GM21619 (cell line): ENCODE measurements around the gene QSOX1.

Experiments
- ATAC-seq: cut with Tn5 transposase; IDR thresholded peaks from one replicate; pipeline ENCODE4 v1.9.1; 2021; ENCODE audit not compliant: unreplicated experiment

Gene QSOX1

DNA sequence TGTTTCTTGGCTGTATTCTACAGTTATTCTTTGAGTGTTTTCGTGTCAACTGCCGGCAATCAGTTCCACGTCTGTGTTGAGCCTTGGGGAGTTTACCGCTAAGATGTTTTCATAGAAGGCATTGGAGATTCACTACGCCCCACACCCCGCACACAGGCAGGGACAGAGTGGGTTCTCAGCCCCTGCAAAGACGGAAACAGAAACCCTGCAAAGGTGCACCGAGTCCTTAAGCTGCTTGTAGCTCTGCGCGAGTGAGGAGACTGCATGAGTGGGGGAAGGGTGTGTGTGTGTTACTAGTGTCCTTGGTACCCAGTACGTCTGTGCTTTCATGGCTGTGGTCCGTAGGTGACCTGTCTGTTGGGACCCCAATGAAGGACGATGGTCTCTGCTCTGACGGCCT is 77.3 kb downstream of the QSOX1 start:
- ATAC-seq = no peak

DNA sequence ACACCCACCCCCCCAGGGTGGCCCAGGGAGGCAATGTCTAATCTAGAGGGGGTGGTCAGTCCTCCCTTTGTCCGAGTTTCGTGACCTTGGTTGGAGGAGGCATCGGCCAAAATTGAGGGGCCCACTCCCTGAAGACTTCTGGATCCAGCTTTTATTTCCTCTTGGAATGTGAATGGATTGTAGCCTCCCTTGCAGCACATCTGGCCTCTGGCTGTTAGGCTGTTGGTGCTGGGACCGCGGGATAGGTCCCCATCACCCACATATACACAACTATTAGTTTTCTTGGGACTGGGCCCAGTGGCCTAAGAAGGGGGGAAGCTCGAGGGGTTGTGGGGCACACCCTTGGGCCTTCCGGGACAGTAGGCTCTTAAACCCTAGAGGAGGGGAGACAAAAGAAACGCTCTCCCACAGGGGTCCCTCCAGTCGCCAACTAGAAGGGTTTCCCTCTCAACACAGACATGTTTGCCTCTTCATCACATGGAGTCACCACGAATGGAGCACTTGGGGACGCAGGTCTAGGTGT is 77.9 kb downstream of the QSOX1 start:
- no peak for ATAC-seq

DNA sequence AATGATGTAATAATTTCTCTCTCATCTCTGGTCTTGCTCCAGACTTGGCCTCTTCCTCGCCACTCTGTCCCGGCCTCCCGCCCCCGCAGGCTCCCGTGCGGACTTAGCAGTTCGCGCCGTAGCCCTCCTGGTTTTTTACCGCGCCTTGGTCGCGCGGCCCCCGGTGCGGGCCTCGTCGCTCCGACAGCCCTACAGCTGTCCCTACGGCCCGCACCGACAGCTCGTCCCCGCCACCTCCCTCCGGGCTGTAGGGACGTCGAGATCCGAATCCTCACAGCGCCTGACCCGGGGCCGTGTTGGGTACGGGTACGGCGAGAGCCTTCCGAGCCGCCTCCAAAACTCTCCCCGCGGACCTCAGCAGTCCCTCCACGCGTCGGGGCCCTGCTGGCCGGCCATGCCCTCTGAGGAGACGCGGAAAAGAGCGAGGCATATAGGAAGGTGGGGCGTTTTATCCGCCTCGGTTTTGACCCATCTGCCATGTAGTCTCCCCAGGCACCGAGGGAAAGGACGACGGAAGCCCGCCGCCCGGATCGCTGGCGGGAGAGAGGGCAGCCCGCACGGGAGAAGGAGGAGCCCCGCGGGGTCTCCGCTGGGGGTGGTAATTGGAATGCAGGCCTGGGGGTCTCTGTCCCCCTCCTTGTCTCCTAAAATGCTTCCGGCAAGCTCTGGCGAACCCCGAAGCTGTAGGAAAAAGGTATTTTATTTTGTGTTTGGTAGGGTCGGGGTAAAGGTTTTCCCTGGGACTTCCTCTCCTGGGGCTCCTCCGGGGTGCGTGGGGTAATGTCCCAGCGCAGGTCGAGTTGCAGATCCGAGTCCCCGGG is 78.7 kb downstream of the QSOX1 start:
- ATAC-seq = no peak

DNA sequence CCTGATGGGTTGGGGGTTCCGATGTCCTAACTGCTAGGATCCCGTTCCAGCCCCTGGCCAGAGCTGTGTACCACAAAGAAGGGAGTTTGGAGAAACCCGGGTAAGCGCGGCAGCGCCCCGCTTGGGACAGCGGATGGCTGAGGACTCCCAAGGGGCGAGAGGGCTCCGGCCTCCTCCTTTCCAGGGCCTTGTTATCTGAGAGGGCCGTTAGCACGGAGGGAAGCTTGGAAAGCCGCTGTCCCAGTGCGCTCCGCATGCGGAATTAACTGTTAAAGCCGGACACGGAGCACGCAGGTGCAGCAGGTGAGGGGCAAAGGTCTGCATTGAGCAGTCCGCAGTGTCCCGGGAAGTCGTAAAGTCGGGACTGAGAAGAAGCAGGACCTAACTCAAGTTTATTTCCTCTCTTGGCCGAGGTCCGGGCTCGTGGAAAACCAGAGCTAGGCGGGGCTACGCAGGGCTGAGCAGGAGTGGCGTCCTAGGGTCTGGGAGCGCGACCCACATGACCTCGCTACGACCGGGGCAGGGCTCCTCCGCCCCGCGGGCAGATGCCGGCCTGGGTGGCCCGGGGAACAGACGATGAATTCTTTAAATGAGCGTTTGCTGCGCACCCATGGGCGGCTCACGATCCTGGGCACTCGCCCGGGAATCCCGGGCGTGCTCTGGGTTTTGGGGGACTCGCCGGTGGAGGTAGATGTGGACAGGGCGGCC is 79.9 kb downstream of the QSOX1 start:
- ATAC-seq = no peak

DNA sequence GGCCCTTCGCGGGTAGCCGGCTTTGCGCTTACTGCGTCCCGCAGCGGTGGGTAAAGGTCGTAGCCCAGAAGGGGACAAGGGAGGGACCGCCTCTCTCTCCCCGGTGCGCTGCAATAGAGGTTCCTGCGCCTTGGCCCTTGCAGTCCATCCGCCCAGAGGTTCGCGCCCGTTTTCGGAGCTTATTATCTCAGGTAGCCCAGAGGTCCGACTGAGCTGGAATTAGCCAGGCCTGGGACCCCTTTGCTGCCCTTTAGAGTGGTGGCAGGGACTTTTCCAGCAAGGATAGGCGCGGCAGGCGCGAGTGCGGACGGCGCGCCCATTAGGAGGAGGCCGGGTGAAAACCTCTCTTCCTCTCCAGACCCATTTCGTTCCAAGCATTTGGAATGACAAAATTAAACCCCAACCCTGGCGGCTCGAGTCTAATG is 80.4 kb downstream of the QSOX1 start:
- no peak for ATAC-seq

DNA sequence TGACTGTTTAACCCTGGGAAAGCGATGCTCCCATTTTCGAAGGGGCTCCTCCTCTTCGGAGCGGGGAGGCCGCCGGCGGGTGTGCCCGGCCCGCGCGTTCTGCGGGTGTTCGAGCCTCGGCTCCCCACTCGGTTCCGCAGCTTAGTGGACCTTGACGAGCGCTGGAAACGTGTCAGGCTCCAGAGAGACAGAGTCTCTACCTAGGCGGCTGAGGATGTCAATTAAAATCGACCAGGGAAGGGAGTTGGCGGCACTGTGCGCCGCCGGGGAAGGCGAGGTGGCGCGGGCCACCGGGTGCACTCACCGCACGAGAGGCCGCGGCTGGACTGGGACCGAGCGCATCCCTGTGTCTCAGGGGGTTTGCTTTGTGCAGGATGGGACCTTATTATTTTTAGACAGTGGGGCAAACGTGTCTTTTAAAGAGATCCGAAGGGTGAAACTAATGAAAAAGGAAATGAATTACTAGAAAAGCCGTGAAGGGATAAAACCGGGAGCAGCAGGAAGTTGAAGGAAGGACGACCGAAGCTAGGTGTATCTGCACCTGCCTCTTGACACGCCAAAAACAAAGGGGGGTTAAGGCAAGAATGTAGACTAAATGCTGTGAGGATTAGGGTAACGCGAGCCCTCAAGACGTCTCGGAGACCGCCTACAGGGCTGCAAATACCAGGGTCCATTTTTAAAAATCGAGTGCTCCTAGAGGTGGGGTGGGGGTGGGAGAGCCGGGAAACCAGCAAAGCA is 81.0 kb downstream of the QSOX1 start:
- no peak for ATAC-seq

DNA sequence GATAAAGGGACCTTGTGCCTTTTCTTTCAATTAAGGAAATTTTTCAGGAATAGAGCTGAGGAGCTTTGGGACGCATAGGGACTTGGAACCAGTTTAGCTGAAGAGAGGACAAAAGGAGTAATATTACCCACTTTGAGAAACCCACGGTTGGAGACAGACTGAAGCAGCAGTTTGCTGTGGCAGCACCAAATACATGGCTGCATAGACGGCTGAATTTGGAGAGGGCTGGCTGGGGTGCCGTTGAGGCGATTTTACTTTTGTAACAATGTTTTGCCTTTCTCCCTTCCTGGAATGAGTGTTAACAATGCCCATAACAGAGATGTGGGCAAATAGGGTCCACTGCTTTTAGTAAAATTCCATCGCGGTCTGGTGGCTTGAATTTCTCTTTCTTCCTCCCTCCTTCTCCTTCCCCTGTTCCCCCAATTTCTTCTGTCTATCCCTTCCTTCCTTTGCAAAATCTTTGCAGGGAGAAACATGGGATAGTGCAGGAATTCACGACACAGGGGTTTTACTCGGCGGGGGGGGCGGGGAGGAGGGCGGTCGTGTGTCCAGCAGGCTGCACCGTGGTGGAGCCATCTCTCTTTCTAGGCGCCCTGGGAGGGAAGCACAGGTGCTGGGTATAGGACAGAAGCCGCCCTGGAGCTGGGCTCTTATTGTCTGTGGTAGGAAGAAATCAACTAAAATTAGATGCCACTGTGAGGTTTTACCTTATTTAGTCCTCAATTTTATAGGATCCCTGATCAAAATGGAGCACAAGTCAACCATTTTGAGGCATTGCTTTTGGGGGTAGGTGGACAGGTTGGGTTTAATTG is 82.2 kb downstream of the QSOX1 start:
- no peak for ATAC-seq

DNA sequence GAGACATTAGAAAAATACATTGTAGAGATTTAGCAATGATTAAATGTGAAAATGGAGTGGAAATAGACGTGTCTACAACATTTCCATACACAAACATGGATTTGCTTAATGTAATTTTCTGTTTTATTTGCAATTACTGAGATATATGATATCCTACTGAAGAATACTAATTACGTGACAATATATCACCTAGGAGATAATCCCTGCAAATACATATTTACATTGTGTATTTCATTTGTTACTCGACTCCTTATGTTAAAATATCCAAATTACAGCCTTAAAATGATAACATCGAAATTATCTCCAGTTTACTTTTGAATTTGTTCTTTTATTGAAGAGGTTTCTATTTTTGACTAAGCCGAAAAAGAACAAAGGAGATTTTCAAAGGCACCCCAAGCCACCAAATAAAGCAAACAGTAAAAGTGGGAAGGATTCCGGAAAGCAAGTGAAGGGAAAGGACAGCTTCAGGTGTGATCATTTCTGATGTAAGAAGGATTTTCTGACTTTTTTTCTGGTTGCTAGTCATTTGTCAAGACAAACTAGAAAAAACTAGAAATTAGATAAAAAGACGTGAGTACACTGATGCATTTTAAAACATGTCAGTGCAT is 83.3 kb downstream of the QSOX1 start:
- no peak for ATAC-seq

DNA sequence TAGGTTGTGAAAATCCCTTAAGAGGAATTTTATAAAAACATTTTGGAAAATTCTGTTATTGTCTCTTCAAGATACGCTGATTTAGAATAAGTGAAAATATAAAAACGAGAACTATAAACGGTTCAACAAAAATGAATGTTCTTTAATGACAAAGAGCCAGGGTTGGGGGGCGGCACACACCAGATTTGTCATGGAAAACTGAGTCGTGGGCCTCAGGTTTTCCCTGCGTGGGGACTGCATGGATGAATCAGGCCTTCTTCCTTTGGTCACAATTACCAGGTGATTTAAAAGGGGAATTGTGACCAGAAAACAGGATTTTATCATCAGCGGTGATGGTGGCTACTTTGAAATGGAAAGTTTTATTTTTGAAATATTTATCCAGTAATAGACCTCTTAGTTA is 84.0 kb downstream of the QSOX1 start:
- ATAC-seq = no peak

DNA sequence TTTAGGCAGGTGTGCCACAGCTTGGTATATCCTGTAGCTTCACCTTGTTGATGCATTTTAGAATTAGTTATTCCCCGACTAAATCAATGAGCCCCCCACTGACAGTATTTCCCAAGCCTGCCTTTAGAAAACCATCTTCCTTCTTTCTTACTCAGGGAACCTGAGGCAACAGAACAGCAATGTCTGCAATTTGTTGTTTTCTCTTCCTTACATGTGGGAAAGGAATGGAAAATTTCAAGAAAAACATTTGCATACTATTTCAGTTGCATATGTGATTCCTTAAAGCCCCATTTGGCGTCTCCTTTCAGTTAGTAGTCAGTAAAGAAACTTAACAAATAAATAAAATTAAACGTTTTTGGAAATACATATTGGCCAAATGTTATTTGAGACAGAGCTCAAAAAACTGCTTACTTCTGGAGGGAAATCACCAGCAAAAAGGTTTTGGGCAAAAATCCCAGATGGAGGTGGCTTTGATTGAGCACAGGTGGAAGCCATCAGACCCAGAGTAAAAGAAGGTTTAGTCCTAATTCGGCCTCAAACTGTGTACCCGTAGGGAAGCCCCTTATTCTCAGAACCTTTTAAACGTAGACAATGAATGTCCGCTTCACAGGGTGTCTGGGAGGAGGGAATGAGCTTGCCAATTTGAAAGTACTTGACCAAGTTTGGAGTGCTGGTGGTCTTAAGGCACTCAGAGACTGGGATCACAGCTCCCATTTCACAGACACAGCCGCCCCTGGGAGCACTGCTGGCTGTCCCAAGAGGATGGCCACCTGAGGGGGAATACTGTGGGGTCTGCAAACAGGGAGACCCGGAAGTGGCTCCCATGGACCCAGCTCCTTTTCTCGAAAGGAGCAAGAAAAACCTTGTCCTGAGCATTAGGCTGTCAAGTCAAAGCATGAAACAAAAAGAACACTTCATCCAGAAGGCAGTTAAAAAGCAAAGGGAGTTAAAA is 84.8 kb downstream of the QSOX1 start:
- ATAC-seq = no peak

DNA sequence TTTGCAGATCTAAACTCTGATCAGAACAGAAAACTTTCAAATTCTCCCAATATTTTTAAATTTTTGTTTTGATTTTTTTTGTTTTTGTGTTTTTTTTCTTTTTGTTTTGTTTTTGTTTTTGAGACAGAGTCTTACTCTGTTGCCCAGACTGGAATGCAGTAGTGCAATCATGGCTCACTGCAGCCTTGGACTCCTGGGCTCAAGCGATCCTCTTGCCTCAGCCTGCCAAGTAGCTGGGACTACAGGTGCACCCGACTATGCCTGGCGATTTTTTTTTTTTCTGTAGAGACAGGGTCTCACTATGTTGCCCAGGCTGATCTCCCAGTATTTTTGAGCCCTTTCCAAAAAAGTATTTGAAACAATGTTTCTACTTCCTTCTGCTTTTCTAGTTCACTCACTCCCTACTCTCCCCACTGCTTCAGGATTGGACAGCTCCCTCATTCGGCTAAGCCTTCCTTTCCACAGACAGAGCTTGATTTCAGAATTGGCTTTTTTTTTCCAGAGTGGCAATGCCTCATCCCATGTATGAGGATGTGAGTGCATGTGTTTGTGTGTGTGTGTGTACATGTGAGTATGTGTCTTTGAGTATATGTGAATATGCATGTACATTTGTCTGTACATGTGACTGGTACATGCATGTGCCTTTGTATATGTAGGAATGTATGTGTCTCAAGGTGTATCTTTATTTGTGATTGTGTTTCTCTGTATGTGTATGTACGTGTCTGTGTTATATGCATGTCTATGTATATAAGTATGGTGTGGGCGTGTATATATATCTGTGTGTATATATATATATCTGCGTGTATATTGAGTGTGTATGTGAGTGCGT is 87.3 kb downstream of the QSOX1 start:
- ATAC-seq = no peak

DNA sequence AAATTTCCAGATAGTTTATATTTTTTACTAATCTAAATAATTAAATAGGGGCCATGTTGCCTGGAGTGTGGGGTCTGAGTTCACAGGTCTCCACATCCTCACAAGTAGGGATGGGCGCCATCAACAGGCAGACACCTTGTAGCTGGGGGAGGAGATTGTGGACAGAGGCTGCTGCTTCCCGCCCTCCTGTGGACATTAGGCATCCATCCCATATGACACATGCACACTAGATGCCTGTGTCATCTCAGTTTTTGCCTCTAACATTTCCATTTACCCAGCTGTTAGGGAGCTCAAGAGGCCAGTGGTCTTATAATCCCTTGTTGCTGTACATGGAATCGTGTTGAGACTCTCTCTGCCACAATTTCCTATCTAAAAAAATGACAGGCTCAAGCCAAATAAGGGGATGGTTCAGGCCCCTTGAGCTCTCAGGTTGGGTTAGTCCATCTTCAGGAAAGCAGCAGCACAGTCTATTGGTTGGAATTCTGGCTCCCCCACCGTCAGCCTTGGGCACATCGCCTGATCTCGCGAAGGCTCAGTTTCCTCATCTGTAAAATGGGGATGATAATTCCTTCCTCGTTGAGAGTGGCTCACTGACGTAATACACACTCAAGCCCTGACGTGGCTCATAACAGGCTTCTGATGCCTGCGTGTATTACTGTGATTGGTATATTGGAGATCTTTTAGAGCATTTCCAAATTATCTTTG is 89.0 kb downstream of the QSOX1 start:
- ATAC-seq = no peak

DNA sequence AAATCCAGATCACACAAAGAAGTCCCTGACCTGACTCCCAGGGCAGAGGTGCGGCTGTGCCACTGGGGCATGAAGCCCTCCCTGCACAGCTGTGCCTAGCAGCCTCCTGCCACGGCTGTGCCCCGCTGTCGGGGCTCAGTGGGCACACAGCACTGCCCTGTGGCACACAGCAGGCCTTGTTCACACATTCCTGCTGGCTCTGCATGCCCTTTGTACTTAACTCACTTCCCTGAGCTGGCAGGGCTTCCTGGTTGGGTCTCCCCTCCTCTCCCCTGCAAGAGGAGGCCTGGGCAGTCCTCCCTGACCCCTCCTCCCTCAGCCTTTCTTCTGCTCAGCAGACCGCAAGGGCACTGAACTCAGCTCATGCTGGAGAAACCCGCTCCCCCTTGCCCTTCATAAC is 90.2 kb downstream of the QSOX1 start:
- ATAC-seq = no peak

DNA sequence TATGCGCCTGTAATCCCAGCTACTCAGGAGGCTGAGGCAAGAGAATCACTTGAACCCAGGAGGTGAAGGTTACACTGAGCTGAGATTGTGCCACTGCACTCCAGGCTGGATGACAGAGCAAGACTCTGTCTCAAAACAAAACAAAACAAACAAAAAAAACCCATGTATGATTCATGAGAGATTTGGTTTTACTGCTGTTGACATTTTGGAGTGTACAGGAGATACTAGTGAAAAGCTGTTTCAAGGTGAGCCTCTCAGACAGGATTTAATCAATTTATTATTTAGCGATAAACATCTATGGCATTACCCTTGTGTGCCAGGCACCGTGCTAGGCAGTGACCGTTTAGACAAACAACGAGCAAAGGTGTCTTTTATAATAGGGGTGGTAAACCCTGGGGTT is 91.9 kb downstream of the QSOX1 start:
- ATAC-seq = no peak

DNA sequence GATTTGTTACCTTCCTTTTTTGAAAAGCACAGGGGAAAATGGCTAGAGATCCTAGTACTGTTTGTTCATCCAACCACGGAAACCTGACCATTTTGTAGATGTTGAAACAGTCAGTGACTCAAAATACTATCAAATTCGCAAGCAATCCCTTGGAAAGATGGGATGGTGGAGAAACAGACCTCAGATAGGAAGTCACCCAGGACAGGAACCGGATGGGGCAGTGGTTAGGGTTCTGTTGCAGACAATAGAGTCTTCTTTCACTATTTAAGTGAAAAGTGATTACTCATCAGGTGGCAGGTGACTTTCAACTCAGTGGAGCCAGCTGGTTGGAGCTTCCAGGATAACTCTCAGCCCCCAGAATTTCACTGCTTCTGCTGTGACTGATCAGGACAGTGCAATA is 92.4 kb downstream of the QSOX1 start:
- no peak for ATAC-seq

DNA sequence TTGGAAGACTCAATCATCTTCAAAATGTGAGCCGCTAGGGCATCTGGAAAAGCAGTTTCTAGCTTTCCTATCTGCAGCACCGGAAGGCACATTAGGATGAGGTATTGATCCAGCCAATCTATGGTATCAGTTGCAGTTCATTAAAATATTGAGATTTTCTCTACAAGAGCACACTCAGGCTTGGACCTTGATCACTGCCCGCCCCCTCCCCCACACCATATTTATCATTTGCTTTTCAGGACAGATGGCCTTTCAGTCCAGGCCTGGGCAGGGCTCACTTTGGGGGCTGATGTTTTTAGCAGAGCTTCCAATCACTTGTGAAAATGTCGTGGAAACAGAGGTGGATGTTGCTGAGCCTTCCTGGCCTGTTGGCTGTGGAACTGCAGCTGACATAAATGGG is 92.9 kb downstream of the QSOX1 start:
- ATAC-seq = no peak

DNA sequence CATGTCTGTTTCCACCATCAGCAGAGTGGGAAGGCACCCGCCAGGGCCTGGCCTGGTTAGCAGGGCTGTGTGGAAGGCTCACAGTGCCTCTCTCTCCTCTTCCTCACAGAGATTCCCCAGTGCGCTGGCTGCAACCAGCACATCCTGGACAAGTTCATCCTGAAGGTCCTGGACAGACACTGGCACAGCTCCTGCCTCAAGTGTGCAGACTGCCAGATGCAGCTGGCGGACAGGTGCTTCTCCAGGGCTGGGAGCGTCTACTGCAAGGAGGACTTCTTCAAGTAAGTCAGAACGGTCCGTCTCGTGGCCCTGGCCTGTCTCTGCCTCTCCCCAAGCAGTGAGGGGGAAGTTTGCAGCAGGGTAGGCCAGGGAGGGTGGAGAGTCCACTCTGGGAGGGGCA is 93.5 kb downstream of the QSOX1 start:
- ATAC-seq = no peak
